ENCODE data around the gene TFDP2.
"Not testable (repeated sequence)": the region's sequence is repeated elsewhere in the genome, so short reads cannot be mapped to it uniquely, and the experiment has no call there.

Gene TFDP2

DNA sequence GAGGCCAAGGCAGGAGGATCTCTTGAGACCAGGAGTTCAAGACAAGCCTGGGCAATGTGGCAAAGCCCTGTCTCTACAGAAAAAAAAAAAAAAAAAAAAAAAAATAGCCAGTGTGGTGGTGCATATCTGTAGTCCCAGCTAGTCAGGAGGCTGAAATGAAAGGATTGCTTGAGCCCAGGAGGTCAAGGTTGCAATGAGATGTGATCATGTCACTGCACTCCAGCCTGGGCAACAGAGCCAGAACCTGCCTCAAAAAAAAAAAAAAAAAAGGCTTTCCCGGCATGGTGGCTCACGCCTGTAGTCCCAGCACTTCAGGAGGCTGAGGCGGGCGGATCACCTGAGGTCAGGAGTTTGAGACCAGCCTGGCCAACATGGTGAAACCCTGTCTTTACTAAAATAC lies 73.7 kb downstream of the TFDP2 start:
- H3K79me1 ChIP-seq (replicated peaks; ENCODE audit: low read length, poor library complexity, severe bottlenecking); H2AK5ac ChIP-seq (ENCODE audit: low read length, severe bottlenecking); H2BK12ac ChIP-seq (ENCODE audit: low read length in 2 of 2); H3K27me3 ChIP-seq (ENCODE audit: control insufficient read depth in 1 of 2, insufficient read depth in 1 of 2, low read length in 2 of 2); H3K14ac ChIP-seq (ENCODE audit: low read length in 2 of 2); H3K9ac ChIP-seq (ENCODE audit: low read length); H4K8ac ChIP-seq (ENCODE audit: low read length); H3K4me2 ChIP-seq (ENCODE audit: low read length, poor library complexity, severe bottlenecking); H4K91ac ChIP-seq (ENCODE audit: low read length); H3K36me3 ChIP-seq (ENCODE audit: control insufficient read depth in 1 of 2, insufficient read depth in 2 of 2, low read depth in 1 of 2, low read length in 2 of 2); H3K23ac ChIP-seq (ENCODE audit: low read length in 2 of 2); DNase-seq; H3K4ac ChIP-seq (ENCODE audit: low read depth in 1 of 2, low read length in 2 of 2); H3K27ac ChIP-seq (ENCODE audit: low read length, poor library complexity, severe bottlenecking); H2BK120ac ChIP-seq (ENCODE audit: low read depth, low read length); H3K4me3 ChIP-seq (ENCODE audit: insufficient read depth in 1 of 2, low read depth in 1 of 2, low read length in 2 of 2); H3K18ac ChIP-seq (ENCODE audit: low read depth in 1 of 2, low read length in 2 of 2); H3K4me1 ChIP-seq (ENCODE audit: control insufficient read depth, insufficient read depth, low read depth, low read length); H2AFZ ChIP-seq (ENCODE audit: low read depth, low read length); H3K9me3 ChIP-seq (ENCODE audit: control insufficient read depth, low read length); H2BK15ac ChIP-seq (ENCODE audit: low read depth, poor library complexity, severe bottlenecking); H2BK5ac ChIP-seq (ENCODE audit: low read depth, low read length, poor library complexity, severe bottlenecking): not testable (repeated sequence)
- WGBS, result 93% methylated on average over 3 of the region's 4 CpGs

DNA sequence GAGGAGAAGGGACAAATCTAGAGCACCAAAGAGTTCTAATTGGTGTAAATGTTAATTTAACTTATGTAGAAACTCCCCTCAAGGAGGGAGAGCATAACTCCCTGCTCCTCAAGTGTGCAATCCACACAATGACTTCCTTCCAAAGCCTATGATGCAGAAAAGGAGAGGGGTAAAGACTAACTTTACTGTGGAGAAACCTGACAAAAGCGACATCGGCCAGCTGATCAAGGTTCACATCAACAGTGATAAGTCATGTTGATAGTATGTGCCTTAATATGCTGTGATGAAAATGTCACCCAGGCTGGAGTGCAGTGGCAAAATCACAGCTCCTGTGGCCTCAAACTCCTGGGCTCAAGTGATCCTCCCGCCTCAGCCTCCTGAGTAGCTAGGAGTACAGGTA lies 76.5 kb downstream of the TFDP2 start:
- H3K4ac ChIP-seq (ENCODE audit: low read depth in 1 of 2, low read length in 2 of 2), result no peak overlapping the region
- H3K9ac ChIP-seq (ENCODE audit: low read length), result no peak overlapping the region
- no peak overlapping the region for H3K18ac ChIP-seq (ENCODE audit: low read depth in 1 of 2, low read length in 2 of 2)
- no peak overlapping the region for H2BK5ac ChIP-seq (ENCODE audit: low read depth, low read length, poor library complexity, severe bottlenecking)
- no peak overlapping the region for H2AFZ ChIP-seq (ENCODE audit: low read depth, low read length)
- no peaks in the 10 kb centered on the region for H3K4me1 ChIP-seq (ENCODE audit: control insufficient read depth, insufficient read depth, low read depth, low read length)
- H2BK120ac ChIP-seq (ENCODE audit: low read depth, low read length), result no peak overlapping the region
- H4K8ac ChIP-seq (ENCODE audit: low read length), result no peak overlapping the region
- H3K23ac ChIP-seq (ENCODE audit: low read length in 2 of 2), result no peak overlapping the region
- DNase-seq, result no peak
- WGBS, result 99% methylated on average over 3 of the region's 3 CpGs
- H3K4me2 ChIP-seq (ENCODE audit: low read length, poor library complexity, severe bottlenecking), result no peak overlapping the region
- no peaks in the 10 kb centered on the region for H3K9me3 ChIP-seq (ENCODE audit: control insufficient read depth, low read length)
- no peak overlapping the region for H4K91ac ChIP-seq (ENCODE audit: low read length)
- H3K27me3 ChIP-seq (ENCODE audit: control insufficient read depth in 1 of 2, insufficient read depth in 1 of 2, low read length in 2 of 2), result no peaks in the 10 kb centered on the region
- no peak overlapping the region for H3K27ac ChIP-seq (ENCODE audit: low read length, poor library complexity, severe bottlenecking)
- no peak overlapping the region for H2BK12ac ChIP-seq (ENCODE audit: low read length in 2 of 2)
- H2AK5ac ChIP-seq (ENCODE audit: low read length, severe bottlenecking), result no peak overlapping the region
- H2BK15ac ChIP-seq (ENCODE audit: low read depth, poor library complexity, severe bottlenecking), result no peak overlapping the region
- H3K14ac ChIP-seq (ENCODE audit: low read length in 2 of 2), result no peak overlapping the region
- no peaks in the 10 kb centered on the region for H3K79me1 ChIP-seq (replicated peaks; ENCODE audit: low read length, poor library complexity, severe bottlenecking)
- no peak overlapping the region for H3K4me3 ChIP-seq (ENCODE audit: insufficient read depth in 1 of 2, low read depth in 1 of 2, low read length in 2 of 2)
- H3K36me3 ChIP-seq (ENCODE audit: control insufficient read depth in 1 of 2, insufficient read depth in 2 of 2, low read depth in 1 of 2, low read length in 2 of 2), result peaks cover 0 to 2% of the 10 kb centered on the region in 2 experiments

GRCh38 chr3:142065932-142066331 lies 83.4 kb downstream of the TFDP2 start:
- H3K4ac ChIP-seq (ENCODE audit: low read depth in 1 of 2, low read length in 2 of 2), result no peak overlapping the region
- H3K4me1 ChIP-seq (ENCODE audit: control insufficient read depth, insufficient read depth, low read depth, low read length), result no peaks in the 10 kb centered on the region
- no peak for DNase-seq
- H2BK15ac ChIP-seq (ENCODE audit: low read depth, poor library complexity, severe bottlenecking), result no peak overlapping the region
- H3K79me1 ChIP-seq (replicated peaks; ENCODE audit: low read length, poor library complexity, severe bottlenecking), result peaks cover 2% of the 10 kb centered on the region
- H3K27ac ChIP-seq (ENCODE audit: low read length, poor library complexity, severe bottlenecking), result no peak overlapping the region
- no peak overlapping the region for H3K9ac ChIP-seq (ENCODE audit: low read length)
- no peak overlapping the region for H3K18ac ChIP-seq (ENCODE audit: low read depth in 1 of 2, low read length in 2 of 2)
- H3K4me2 ChIP-seq (ENCODE audit: low read length, poor library complexity, severe bottlenecking), result no peak overlapping the region
- WGBS, result no CpG with 5 or more reads among the region's 1 CpG
- no peak overlapping the region for H4K91ac ChIP-seq (ENCODE audit: low read length)
- no peak overlapping the region for H2AK5ac ChIP-seq (ENCODE audit: low read length, severe bottlenecking)
- H4K8ac ChIP-seq (ENCODE audit: low read length), result no peak overlapping the region
- H3K4me3 ChIP-seq (ENCODE audit: insufficient read depth in 1 of 2, low read depth in 1 of 2, low read length in 2 of 2), result no peak overlapping the region
- no peaks in the 10 kb centered on the region for H3K9me3 ChIP-seq (ENCODE audit: control insufficient read depth, low read length)
- H3K23ac ChIP-seq (ENCODE audit: low read length in 2 of 2), result no peak overlapping the region
- no peak overlapping the region for H2BK5ac ChIP-seq (ENCODE audit: low read depth, low read length, poor library complexity, severe bottlenecking)
- no peak overlapping the region for H3K14ac ChIP-seq (ENCODE audit: low read length in 2 of 2)
- H2BK12ac ChIP-seq (ENCODE audit: low read length in 2 of 2), result no peak overlapping the region
- no peak overlapping the region for H2BK120ac ChIP-seq (ENCODE audit: low read depth, low read length)
- peaks cover 0 to 3% of the 10 kb centered on the region in 2 experiments for H3K36me3 ChIP-seq (ENCODE audit: control insufficient read depth in 1 of 2, insufficient read depth in 2 of 2, low read depth in 1 of 2, low read length in 2 of 2)
- H3K27me3 ChIP-seq (ENCODE audit: control insufficient read depth in 1 of 2, insufficient read depth in 1 of 2, low read length in 2 of 2), result no peaks in the 10 kb centered on the region
- H2AFZ ChIP-seq (ENCODE audit: low read depth, low read length), result no peak overlapping the region

DNA sequence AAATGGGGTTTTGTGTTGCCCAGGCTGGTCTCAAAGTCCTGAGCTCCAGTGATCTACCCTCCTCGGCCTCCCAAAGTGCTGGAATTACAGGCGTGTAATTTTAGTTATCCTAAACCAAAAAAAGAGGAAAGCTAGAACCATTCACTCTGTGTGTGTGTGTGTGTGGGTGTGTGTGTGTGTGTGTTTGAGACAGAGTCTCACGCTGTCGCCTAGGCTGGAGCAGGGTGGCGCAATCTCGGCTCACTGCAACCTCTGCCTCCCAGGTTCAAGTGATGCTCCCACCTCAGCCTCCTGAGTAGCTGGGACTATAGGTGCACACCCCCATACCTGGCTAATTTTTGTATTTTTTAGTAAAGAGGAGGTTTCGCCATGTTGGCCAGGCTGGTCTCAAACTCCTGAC lies 84.0 kb downstream of the TFDP2 start:
- Histone ChIP-seq H3K23ac (ENCODE audit: low read length in 2 of 2) (no peak overlapping the region), H3K79me1 (replicated peaks; ENCODE audit: low read length, poor library complexity, severe bottlenecking) (peaks cover 2% of the 10 kb centered on the region), H3K27me3 (ENCODE audit: control insufficient read depth in 1 of 2, insufficient read depth in 1 of 2, low read length in 2 of 2) (no peaks in the 10 kb centered on the region), H2BK120ac (ENCODE audit: low read depth, low read length) (no peak overlapping the region), H3K4ac (ENCODE audit: low read depth in 1 of 2, low read length in 2 of 2) (no peak overlapping the region), H3K36me3 (ENCODE audit: control insufficient read depth in 1 of 2, insufficient read depth in 2 of 2, low read depth in 1 of 2, low read length in 2 of 2) (peaks cover 0 to 3% of the 10 kb centered on the region in 2 experiments), H2AFZ (ENCODE audit: low read depth, low read length) (no peak overlapping the region), H3K14ac (ENCODE audit: low read length in 2 of 2) (peak overlapping the region in 1 of 2 experiments; percentile 65), H2BK15ac (ENCODE audit: low read depth, poor library complexity, severe bottlenecking) (no peak overlapping the region), H3K18ac (ENCODE audit: low read depth in 1 of 2, low read length in 2 of 2) (no peak overlapping the region), H3K4me1 (ENCODE audit: control insufficient read depth, insufficient read depth, low read depth, low read length) (no peaks in the 10 kb centered on the region), H4K91ac (ENCODE audit: low read length) (no peak overlapping the region), H2BK5ac (ENCODE audit: low read depth, low read length, poor library complexity, severe bottlenecking) (no peak overlapping the region), H4K8ac (ENCODE audit: low read length) (no peak overlapping the region), H3K9me3 (ENCODE audit: control insufficient read depth, low read length) (no peaks in the 10 kb centered on the region), H3K4me3 (ENCODE audit: insufficient read depth in 1 of 2, low read depth in 1 of 2, low read length in 2 of 2) (no peak overlapping the region), H2AK5ac (ENCODE audit: low read length, severe bottlenecking) (no peak overlapping the region), H3K9ac (ENCODE audit: low read length) (no peak overlapping the region), H3K4me2 (ENCODE audit: low read length, poor library complexity, severe bottlenecking) (no peak overlapping the region), H3K27ac (ENCODE audit: low read length, poor library complexity, severe bottlenecking) (no peak overlapping the region), H2BK12ac (ENCODE audit: low read length in 2 of 2) (no peak overlapping the region)
- WGBS, result 96% methylated on average over 3 of the region's 7 CpGs
- no peak for DNase-seq
